Measurements from ENCODE around the gene FGD6.

DNA sequence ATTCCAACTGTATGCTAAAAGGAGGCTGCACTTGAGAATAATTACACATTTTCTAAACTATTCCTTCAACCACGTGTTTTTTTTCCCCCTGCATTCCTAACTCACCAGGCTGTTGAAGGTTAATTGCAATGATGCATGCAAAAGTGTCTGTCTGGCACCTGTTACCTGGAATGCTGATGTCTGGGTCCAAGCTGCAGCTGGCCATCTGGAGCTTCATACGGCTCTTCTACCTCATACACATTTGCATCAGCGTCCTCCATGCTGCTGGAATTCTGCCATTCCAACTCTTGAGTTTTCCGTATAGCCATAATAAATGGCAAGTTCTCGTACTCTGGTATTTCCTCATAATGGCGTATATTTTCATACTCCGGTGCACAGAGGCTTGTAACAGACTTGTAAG lies 8.6 kb downstream of the FGD6 start:
- TF ChIP-seq POLR2A (IDR thresholded peaks at IDR 0.05) (no peak), POLR2AphosphoS5 (IDR thresholded peaks at IDR 0.05) (no peak)
- TF ChIP-seq, protein P1, sequence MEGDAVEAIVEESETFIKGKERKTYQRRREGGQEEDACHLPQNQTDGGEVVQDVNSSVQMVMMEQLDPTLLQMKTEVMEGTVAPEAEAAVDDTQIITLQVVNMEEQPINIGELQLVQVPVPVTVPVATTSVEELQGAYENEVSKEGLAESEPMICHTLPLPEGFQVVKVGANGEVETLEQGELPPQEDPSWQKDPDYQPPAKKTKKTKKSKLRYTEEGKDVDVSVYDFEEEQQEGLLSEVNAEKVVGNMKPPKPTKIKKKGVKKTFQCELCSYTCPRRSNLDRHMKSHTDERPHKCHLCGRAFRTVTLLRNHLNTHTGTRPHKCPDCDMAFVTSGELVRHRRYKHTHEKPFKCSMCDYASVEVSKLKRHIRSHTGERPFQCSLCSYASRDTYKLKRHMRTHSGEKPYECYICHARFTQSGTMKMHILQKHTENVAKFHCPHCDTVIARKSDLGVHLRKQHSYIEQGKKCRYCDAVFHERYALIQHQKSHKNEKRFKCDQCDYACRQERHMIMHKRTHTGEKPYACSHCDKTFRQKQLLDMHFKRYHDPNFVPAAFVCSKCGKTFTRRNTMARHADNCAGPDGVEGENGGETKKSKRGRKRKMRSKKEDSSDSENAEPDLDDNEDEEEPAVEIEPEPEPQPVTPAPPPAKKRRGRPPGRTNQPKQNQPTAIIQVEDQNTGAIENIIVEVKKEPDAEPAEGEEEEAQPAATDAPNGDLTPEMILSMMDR (IDR thresholded peaks at IDR 0.05), result no peak
